ENCODE data around the gene DAAM1. TPM values are rescaled to one million over a fixed set of nuclear protein-coding genes. Genes with fewer than 3 reads are reported as not detected.

The DAAM1 gene
- total and polyA plus RNA-seq, 2 donors from 2014 or later: 5.3 to 47.8 TPM

DNA sequence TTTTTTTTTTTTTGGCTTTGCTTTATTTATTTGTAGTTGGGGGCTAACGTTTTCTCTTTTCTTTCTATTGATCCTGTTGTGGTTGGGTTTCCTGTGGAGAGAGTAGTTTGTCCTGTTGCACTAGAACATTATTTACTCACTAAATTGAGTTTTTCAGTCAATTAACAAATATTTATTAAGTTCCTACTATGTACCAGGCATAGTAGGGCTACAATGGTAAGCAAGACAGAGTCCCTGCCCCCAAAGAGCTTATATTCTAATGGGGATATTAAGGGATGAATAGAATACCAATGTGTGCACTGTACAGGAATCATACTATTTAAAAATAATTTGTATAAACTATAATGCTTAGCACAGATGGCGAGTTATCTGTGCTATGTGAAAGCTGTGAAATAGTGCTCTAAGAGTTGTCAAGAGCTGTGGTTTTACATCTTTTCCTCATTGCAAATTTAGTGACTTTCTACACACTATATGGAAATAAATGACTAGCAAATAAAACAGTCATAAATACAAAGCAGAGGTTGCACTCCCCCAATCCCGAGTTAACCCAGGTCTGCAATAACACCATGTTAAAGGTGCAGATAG lies 181.8 kb downstream of the DAAM1 start:
- Histone ChIP-seq H3K27me3 (ENCODE audit: control insufficient read depth, insufficient read depth, low read length) (no peaks in the 10 kb centered on the region), H3K27ac (ENCODE audit: low read depth in 2 of 2, low read length in 2 of 2) (no peak overlapping the region), H3K4me3 (ENCODE audit: low read length in 3 of 3) (no peak overlapping the region), H3K4me1 (ENCODE audit: control insufficient read depth in 2 of 3, insufficient read depth in 2 of 3, low read depth in 1 of 3, low read length in 3 of 3) (no peaks in the 10 kb centered on the region), H3K9ac (ENCODE audit: low read length in 3 of 3) (no peak overlapping the region), H3K36me3 (ENCODE audit: control insufficient read depth in 2 of 3, insufficient read depth in 3 of 3, low read length in 3 of 3) (peaks cover 2 to 4% (median 3%) of the 10 kb centered on the region in 3 donors), H3K9me3 (ENCODE audit: control insufficient read depth in 2 of 3, insufficient read depth in 1 of 3, low read length in 3 of 3) (no peaks in the 10 kb centered on the region)
- no peak for FAIRE-seq
- TF ChIP-seq, protein P1, sequence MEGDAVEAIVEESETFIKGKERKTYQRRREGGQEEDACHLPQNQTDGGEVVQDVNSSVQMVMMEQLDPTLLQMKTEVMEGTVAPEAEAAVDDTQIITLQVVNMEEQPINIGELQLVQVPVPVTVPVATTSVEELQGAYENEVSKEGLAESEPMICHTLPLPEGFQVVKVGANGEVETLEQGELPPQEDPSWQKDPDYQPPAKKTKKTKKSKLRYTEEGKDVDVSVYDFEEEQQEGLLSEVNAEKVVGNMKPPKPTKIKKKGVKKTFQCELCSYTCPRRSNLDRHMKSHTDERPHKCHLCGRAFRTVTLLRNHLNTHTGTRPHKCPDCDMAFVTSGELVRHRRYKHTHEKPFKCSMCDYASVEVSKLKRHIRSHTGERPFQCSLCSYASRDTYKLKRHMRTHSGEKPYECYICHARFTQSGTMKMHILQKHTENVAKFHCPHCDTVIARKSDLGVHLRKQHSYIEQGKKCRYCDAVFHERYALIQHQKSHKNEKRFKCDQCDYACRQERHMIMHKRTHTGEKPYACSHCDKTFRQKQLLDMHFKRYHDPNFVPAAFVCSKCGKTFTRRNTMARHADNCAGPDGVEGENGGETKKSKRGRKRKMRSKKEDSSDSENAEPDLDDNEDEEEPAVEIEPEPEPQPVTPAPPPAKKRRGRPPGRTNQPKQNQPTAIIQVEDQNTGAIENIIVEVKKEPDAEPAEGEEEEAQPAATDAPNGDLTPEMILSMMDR (IDR thresholded peaks at IDR 0.05; ENCODE audit: borderline replicate concordance, extremely low read depth, insufficient read depth): no peak
- intact Hi-C loops (cut with DNase I): no loop called here
- no peak for DNase-seq

GRCh38 chr14:59371771-59372170 lies 183.3 kb downstream of the DAAM1 start:
- intact Hi-C loops (cut with DNase I): no loop called here
- Histone ChIP-seq H3K9ac (ENCODE audit: low read length in 3 of 3) (no peak overlapping the region), H3K27ac (ENCODE audit: low read depth in 2 of 2, low read length in 2 of 2) (no peak overlapping the region), H3K4me1 (ENCODE audit: control insufficient read depth in 2 of 3, insufficient read depth in 2 of 3, low read depth in 1 of 3, low read length in 3 of 3) (no peaks in the 10 kb centered on the region), H3K9me3 (ENCODE audit: control insufficient read depth in 2 of 3, insufficient read depth in 1 of 3, low read length in 3 of 3) (no peaks in the 10 kb centered on the region), H3K4me3 (ENCODE audit: low read length in 3 of 3) (no peak overlapping the region), H3K27me3 (ENCODE audit: control insufficient read depth, insufficient read depth, low read length) (no peaks in the 10 kb centered on the region), H3K36me3 (ENCODE audit: control insufficient read depth in 2 of 3, insufficient read depth in 3 of 3, low read length in 3 of 3) (peaks cover 2 to 4% (median 3%) of the 10 kb centered on the region in 3 donors)
- TF ChIP-seq, protein P1 (IDR thresholded peaks at IDR 0.05; ENCODE audit: borderline replicate concordance, extremely low read depth, insufficient read depth): no peak
- no peak for FAIRE-seq
- DNase-seq: no peak

DNA sequence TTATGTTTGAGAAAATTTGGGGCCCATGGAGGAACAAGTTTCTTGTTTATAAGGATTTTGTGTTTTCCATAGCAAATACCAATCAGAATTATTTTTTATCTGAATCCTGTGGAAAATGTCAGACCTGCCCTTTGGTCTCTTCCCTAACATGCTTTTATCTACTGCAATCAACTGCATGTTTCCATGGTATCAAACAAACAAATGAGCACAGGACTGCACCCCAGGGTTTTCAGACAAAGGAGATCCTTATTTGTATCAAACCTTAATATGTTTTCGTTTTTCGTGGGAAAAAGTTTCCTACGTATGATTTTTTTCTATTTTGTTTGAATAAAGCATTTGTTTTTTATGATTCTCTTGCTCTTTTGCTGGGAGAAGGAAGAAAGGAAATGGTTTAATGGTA lies 185.6 kb downstream of the DAAM1 start:
- TF ChIP-seq, protein P1 (IDR thresholded peaks at IDR 0.05; ENCODE audit: borderline replicate concordance, extremely low read depth, insufficient read depth): no peak
- Histone ChIP-seq H3K4me1 (ENCODE audit: control insufficient read depth in 2 of 3, insufficient read depth in 2 of 3, low read depth in 1 of 3, low read length in 3 of 3) (no peaks in the 10 kb centered on the region), H3K9ac (ENCODE audit: low read length in 3 of 3) (no peak overlapping the region), H3K4me3 (ENCODE audit: low read length in 3 of 3) (no peak overlapping the region), H3K27ac (ENCODE audit: low read depth in 2 of 2, low read length in 2 of 2) (peak overlapping the region in 1 of 2 donors; percentile 13), H3K27me3 (ENCODE audit: control insufficient read depth, insufficient read depth, low read length) (no peaks in the 10 kb centered on the region), H3K9me3 (ENCODE audit: control insufficient read depth in 2 of 3, insufficient read depth in 1 of 3, low read length in 3 of 3) (no peaks in the 10 kb centered on the region), H3K36me3 (ENCODE audit: control insufficient read depth in 2 of 3, insufficient read depth in 3 of 3, low read length in 3 of 3) (peaks cover 0 to 2% (median 0%) of the 10 kb centered on the region in 3 donors)
- no peak for DNase-seq
- no peak for FAIRE-seq
- intact Hi-C loops (cut with DNase I): no loop called here

- H3K36me3 ChIP-seq (ENCODE audit: control insufficient read depth in 2 of 3, insufficient read depth in 3 of 3, low read length in 3 of 3): no peaks in the 10 kb centered on the region
- intact Hi-C loops (cut with DNase I): no loop called here
- H3K9me3 ChIP-seq (ENCODE audit: control insufficient read depth in 2 of 3, insufficient read depth in 1 of 3, low read length in 3 of 3): no peaks in the 10 kb centered on the region
- H3K9ac ChIP-seq (ENCODE audit: low read length in 3 of 3): no peak overlapping the region
- no peak overlapping the region for H3K4me3 ChIP-seq (ENCODE audit: low read length in 3 of 3)
- FAIRE-seq: no peak
- H3K27me3 ChIP-seq (ENCODE audit: control insufficient read depth, insufficient read depth, low read length): no peaks in the 10 kb centered on the region
- TF ChIP-seq, protein P1 (IDR thresholded peaks at IDR 0.05; ENCODE audit: borderline replicate concordance, extremely low read depth, insufficient read depth): no peak
- H3K27ac ChIP-seq (ENCODE audit: low read depth in 2 of 2, low read length in 2 of 2): no peak overlapping the region
- DNase-seq: no peak
- H3K4me1 ChIP-seq (ENCODE audit: control insufficient read depth in 2 of 3, insufficient read depth in 2 of 3, low read depth in 1 of 3, low read length in 3 of 3): no peaks in the 10 kb centered on the region
These were observed 188.2 kb downstream of the DAAM1 start for GRCh38 chr14:59376686-59377085.
